ENCODE data around the gene PTPRR. TPM values are rescaled to one million over a fixed set of nuclear protein-coding genes. Genes with fewer than 3 reads are reported as not detected.

Gene PTPRR
- total RNA-seq, 1 donor from 2014 or later, result not detected

- H3K27ac Mint-ChIP-seq (ENCODE audit: unreplicated experiment), result no peak overlapping the region
- no peaks in the 10 kb centered on the region for H3K9me3 Mint-ChIP-seq (ENCODE audit: low read depth)
- H3K4me3 Mint-ChIP-seq (ENCODE audit: unreplicated experiment), result no peak overlapping the region
- H3K27me3 Mint-ChIP-seq (ENCODE audit: low read depth), result peaks cover 5% of the 10 kb centered on the region
- H3K4me1 Mint-ChIP-seq (ENCODE audit: low read depth), result no peaks in the 10 kb centered on the region
- no peaks in the 10 kb centered on the region for H3K36me3 Mint-ChIP-seq (ENCODE audit: low read depth)
- DNase-seq (ENCODE audit: low spot score), result no peak
- TF ChIP-seq CTCF (IDR thresholded peaks at IDR 0.05), result no peak
Measured at GRCh38 chr12:70618371-70618770, 302.2 kb downstream of the PTPRR start.

DNA sequence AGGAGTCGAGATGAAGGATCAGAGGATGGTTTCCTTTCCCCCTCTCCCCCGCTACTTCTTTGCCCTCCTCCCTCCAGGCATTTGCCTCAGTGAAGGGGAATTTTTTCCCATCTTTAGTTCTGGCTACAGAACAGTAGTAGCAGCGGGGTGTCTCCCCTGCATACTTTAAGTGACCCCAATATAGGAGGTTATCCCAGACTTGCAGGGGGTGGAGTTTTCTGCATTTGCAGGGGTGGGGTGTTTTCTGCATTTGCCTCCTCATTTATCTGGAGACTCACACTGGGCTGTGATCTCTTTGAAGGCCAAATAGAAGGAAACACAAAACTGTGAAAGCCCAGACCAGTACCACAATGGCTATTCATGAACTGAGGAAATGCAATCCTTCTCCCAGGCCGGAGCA lies 303.1 kb downstream of the PTPRR start:
- H3K4me3 Mint-ChIP-seq (ENCODE audit: unreplicated experiment), result no peak overlapping the region

GRCh38 chr12:70615174-70615866 lies 305.2 kb downstream of the PTPRR start:
- no peaks in the 10 kb centered on the region for H3K9me3 Mint-ChIP-seq (ENCODE audit: low read depth)
- TF ChIP-seq CTCF (IDR thresholded peaks at IDR 0.05), result no peak
- peaks cover 3% of the 10 kb centered on the region for H3K4me1 Mint-ChIP-seq (ENCODE audit: low read depth)
- H3K27me3 Mint-ChIP-seq (ENCODE audit: low read depth), result peaks cover 2% of the 10 kb centered on the region
- H3K27ac Mint-ChIP-seq (ENCODE audit: unreplicated experiment), result no peak overlapping the region
- no peak overlapping the region for H3K4me3 Mint-ChIP-seq (ENCODE audit: unreplicated experiment)
- DNase-seq (ENCODE audit: low spot score), result no peak
- no peaks in the 10 kb centered on the region for H3K36me3 Mint-ChIP-seq (ENCODE audit: low read depth)

More for the DNA sequence above, 303.1 kb downstream of the PTPRR start:
- H3K4me1 Mint-ChIP-seq (ENCODE audit: low read depth), result no peaks in the 10 kb centered on the region
- no peaks in the 10 kb centered on the region for H3K9me3 Mint-ChIP-seq (ENCODE audit: low read depth)
- no peak overlapping the region for H3K27ac Mint-ChIP-seq (ENCODE audit: unreplicated experiment)
- DNase-seq (ENCODE audit: low spot score), result no peak
- no peaks in the 10 kb centered on the region for H3K36me3 Mint-ChIP-seq (ENCODE audit: low read depth)
- TF ChIP-seq CTCF (IDR thresholded peaks at IDR 0.05), result no peak
- H3K27me3 Mint-ChIP-seq (ENCODE audit: low read depth), result peaks cover 4% of the 10 kb centered on the region

DNA sequence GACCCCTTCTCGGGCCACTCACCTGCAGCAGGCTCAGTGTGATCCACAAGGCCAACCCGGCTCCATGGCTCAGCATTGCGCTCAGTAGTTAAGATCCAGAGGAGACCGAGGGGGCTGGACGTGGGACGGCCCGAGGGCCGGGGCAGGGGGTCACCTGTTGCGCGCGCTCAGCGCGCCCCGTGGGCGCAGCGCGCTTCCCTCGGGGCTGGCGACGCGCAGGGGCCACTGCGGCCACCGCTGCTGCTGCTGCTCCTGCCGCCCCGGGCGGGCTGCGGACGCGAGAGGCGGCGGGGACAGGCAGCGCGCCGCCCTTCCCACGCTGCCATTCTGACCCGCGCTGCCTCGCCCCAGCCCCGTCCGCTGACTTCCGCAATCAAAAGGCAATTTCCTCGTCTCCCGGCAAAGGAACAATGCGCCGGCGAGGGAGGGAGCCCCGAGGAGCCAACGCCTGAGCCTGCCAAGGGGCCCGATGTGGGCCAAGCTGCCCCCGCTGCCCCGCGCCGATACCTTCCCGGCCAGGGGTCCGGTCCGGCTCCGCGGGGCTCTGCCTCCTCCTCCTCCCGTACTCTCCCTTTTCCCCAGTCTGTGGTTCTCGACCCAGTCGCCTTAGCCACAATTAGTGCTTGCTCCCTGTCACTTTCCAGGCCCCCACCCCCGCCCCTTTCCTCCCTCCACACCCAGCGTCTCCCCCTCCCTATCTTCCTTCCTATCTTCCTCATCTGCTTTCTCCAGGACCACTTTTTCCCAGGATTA lies 310.6 kb downstream of the PTPRR start:
- H3K27me3 Mint-ChIP-seq (ENCODE audit: low read depth), result peaks cover 5% of the 10 kb centered on the region
- no peak for TF ChIP-seq CTCF (IDR thresholded peaks at IDR 0.05)
- H3K4me1 Mint-ChIP-seq (ENCODE audit: low read depth), result peaks cover 11% of the 10 kb centered on the region
- H3K4me3 Mint-ChIP-seq (ENCODE audit: unreplicated experiment), result peak overlapping the region; percentile 76
- H3K36me3 Mint-ChIP-seq (ENCODE audit: low read depth), result peaks cover 2% of the 10 kb centered on the region
- H3K9me3 Mint-ChIP-seq (ENCODE audit: low read depth), result peaks cover 3% of the 10 kb centered on the region
- H3K27ac Mint-ChIP-seq (ENCODE audit: unreplicated experiment), result peak overlapping the region; percentile 42
- DNase-seq (ENCODE audit: low spot score), result no peak

GRCh38 chr12:70609203-70609602 lies 311.3 kb downstream of the PTPRR start:
- Mint-ChIP-seq H3K9me3 (ENCODE audit: low read depth) (peaks cover 6% of the 10 kb centered on the region), H3K36me3 (ENCODE audit: low read depth) (peaks cover 2% of the 10 kb centered on the region), H3K4me3 (ENCODE audit: unreplicated experiment) (peak overlapping the region; percentile 76), H3K27me3 (ENCODE audit: low read depth) (peaks cover 5% of the 10 kb centered on the region), H3K27ac (ENCODE audit: unreplicated experiment) (no peak overlapping the region), H3K4me1 (ENCODE audit: low read depth) (peaks cover 11% of the 10 kb centered on the region)
- no peak for DNase-seq (ENCODE audit: low spot score)
- TF ChIP-seq CTCF (IDR thresholded peaks at IDR 0.05), result no peak

Data from chondrocyte (in vitro differentiated cells).